Measurements from ENCODE around the gene TUBB6. TPM values are rescaled to one million over a fixed set of nuclear protein-coding genes. Genes with fewer than 3 reads are reported as not detected.

Gene TUBB6
- total RNA-seq, 1 experiment from 2014 or later, result 149 TPM

DNA sequence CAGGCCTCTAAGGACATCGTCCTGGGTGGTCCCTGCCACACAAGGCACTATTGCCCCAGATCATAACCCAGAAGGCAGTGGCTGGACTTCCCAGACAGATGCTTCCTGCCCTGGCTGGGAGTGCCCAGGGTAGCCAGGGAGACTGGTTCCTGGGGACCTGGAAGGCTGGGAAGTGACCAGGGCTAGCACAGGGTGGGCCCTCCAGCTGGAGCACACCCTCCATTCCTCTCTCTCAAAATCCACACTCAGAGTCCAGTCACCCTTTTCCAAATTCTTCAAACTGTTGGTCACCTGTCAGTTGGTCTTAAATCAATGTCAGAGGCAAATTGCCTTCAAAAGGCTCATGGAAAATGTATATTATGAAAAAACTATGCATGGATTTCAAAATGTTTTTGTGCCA lies 11.6 kb upstream of the TUBB6 start:
- POLR2A ChIA-PET, result no interaction called here
- H3K27me3 Mint-ChIP-seq (ENCODE audit: insufficient read depth, unreplicated experiment), result no peaks in the 10 kb centered on the region
- CTCF ChIA-PET, result no interaction called here
- H3K9me3 ChIP-seq, result no peaks in the 10 kb centered on the region
- no peak for DNase-seq
- no TSS peak for BruUV-seq (replicated peaks)
- no peaks in the 10 kb centered on the region for H3K4me1 Mint-ChIP-seq (ENCODE audit: low read depth, unreplicated experiment)
- TF ChIP-seq, protein P1, sequence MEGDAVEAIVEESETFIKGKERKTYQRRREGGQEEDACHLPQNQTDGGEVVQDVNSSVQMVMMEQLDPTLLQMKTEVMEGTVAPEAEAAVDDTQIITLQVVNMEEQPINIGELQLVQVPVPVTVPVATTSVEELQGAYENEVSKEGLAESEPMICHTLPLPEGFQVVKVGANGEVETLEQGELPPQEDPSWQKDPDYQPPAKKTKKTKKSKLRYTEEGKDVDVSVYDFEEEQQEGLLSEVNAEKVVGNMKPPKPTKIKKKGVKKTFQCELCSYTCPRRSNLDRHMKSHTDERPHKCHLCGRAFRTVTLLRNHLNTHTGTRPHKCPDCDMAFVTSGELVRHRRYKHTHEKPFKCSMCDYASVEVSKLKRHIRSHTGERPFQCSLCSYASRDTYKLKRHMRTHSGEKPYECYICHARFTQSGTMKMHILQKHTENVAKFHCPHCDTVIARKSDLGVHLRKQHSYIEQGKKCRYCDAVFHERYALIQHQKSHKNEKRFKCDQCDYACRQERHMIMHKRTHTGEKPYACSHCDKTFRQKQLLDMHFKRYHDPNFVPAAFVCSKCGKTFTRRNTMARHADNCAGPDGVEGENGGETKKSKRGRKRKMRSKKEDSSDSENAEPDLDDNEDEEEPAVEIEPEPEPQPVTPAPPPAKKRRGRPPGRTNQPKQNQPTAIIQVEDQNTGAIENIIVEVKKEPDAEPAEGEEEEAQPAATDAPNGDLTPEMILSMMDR (IDR thresholded peaks at IDR 0.05; ENCODE audit: insufficient read depth in 1 of 2, low read depth in 1 of 2, low read length in 1 of 2, severe bottlenecking in 1 of 2, unreplicated experiment in 1 of 2), result no peak
- intact Hi-C loops (cut with micrococcal nuclease; ENCODE audit: unreplicated experiment), result no loop called here
- no peaks in the 10 kb centered on the region for H3K9me3 Mint-ChIP-seq (ENCODE audit: unreplicated experiment)
- H3K27ac Mint-ChIP-seq (ENCODE audit: unreplicated experiment), result no peak overlapping the region
- no peaks in the 10 kb centered on the region for H3K36me3 ChIP-seq (ENCODE audit: control insufficient read depth, insufficient read depth, low read length)
- no peaks in the 10 kb centered on the region for H3K4me1 ChIP-seq
- no peaks in the 10 kb centered on the region for H3K27me3 ChIP-seq (replicated peaks; ENCODE audit: control insufficient read depth, insufficient read depth, low read length)
- no peak overlapping the region for H3K4me3 Mint-ChIP-seq (ENCODE audit: unreplicated experiment)
- H3K4me3 ChIP-seq (ENCODE audit: low read depth, low read length), result no peak overlapping the region
- H3K36me3 Mint-ChIP-seq (ENCODE audit: insufficient read depth, unreplicated experiment), result no peaks in the 10 kb centered on the region

DNA sequence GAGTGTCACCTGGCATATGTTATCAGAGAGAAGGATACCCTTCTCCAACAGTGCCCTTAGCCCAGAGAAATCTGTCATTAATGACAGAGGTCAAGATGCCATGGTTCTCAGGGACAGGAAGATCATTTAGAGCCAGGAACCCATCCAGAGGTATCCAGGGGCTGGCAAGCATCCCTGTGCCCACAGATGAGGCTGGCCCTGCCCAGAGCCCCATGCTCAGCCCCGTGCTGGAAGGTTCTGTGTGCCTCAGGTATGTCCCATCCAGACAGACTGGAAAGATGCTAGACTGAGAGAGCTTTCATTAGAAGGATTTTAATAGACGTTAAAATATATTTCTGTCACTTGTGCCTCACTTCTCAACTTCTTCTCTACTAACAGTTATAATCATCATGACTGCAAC lies 8.2 kb upstream of the TUBB6 start:
- ChIA-PET CTCF (no interaction called here), POLR2A (no interaction called here)
- Histone ChIP-seq H3K27me3 (replicated peaks; ENCODE audit: control insufficient read depth, insufficient read depth, low read length) (no peaks in the 10 kb centered on the region), H3K4me3 (ENCODE audit: low read depth, low read length) (no peak overlapping the region), H3K36me3 (ENCODE audit: control insufficient read depth, insufficient read depth, low read length) (no peaks in the 10 kb centered on the region), H3K4me1 (peaks cover 10% of the 10 kb centered on the region), H3K9me3 (no peaks in the 10 kb centered on the region)
- no peak overlapping the region for H3K27ac Mint-ChIP-seq (ENCODE audit: unreplicated experiment)
- H3K4me1 Mint-ChIP-seq (ENCODE audit: low read depth, unreplicated experiment), result no peaks in the 10 kb centered on the region
- intact Hi-C loops (cut with micrococcal nuclease; ENCODE audit: unreplicated experiment), result no loop called here
- BruUV-seq (replicated peaks), result no TSS peak
- H3K4me3 Mint-ChIP-seq (ENCODE audit: unreplicated experiment), result no peak overlapping the region
- no peaks in the 10 kb centered on the region for H3K36me3 Mint-ChIP-seq (ENCODE audit: insufficient read depth, unreplicated experiment)
- TF ChIP-seq, protein P1 (IDR thresholded peaks at IDR 0.05; ENCODE audit: insufficient read depth in 1 of 2, low read depth in 1 of 2, low read length in 1 of 2, severe bottlenecking in 1 of 2, unreplicated experiment in 1 of 2), result no peak
- DNase-seq, result no peak
- no peaks in the 10 kb centered on the region for H3K27me3 Mint-ChIP-seq (ENCODE audit: insufficient read depth, unreplicated experiment)
- H3K9me3 Mint-ChIP-seq (ENCODE audit: unreplicated experiment), result no peaks in the 10 kb centered on the region

DNA sequence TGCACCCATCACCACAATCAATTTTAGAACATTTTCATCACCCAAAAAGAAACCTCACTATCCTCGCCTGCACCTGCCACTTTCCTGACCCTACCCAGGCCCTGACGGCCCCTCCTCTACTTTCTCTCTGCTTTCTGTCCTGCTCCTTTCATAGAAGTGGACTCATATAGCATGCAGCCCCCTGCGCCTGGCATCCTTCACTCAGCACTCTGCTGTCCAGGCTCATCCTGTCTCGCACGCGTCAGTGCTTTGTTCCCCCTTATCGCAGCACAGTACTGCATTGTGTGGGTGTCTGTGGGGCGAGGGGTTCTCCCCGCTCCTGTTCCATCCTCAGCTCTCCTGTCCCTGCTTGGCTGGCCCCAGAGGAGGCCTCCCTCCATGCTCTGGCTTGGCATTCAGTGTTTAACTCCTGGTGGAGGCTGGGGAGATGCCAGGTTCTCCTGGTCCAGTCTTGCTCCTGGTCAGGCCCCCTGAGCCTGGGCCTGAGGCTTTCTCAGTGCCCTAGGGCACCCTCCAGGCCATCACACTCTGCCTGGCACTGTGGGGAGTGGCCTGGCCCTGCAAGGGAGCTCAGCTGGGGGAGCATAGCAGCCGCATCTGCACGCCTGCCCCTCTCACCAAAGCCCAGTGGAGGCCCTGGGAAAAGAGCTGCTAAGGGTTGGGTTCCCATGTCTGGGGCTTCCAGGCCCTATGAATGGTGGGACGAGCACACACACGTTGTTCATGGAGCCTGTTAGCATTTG lies 6.6 kb upstream of the TUBB6 start:
- TF ChIP-seq, protein P1 (IDR thresholded peaks at IDR 0.05; ENCODE audit: insufficient read depth in 1 of 2, low read depth in 1 of 2, low read length in 1 of 2, severe bottlenecking in 1 of 2, unreplicated experiment in 1 of 2), result no peak
- ChIA-PET POLR2A (no interaction called here), CTCF (no interaction called here)
- Mint-ChIP-seq H3K4me1 (ENCODE audit: low read depth, unreplicated experiment) (peaks cover 5% of the 10 kb centered on the region), H3K36me3 (ENCODE audit: insufficient read depth, unreplicated experiment) (no peaks in the 10 kb centered on the region), H3K9me3 (ENCODE audit: unreplicated experiment) (no peaks in the 10 kb centered on the region), H3K27me3 (ENCODE audit: insufficient read depth, unreplicated experiment) (no peaks in the 10 kb centered on the region), H3K4me3 (ENCODE audit: unreplicated experiment) (no peak overlapping the region), H3K27ac (ENCODE audit: unreplicated experiment) (no peak overlapping the region)
- no TSS peak for BruUV-seq (replicated peaks)
- intact Hi-C loops (cut with micrococcal nuclease; ENCODE audit: unreplicated experiment), result no loop called here
- H3K4me3 ChIP-seq (ENCODE audit: low read depth, low read length), result no peak overlapping the region
- H3K27me3 ChIP-seq (replicated peaks; ENCODE audit: control insufficient read depth, insufficient read depth, low read length), result no peaks in the 10 kb centered on the region
- no peaks in the 10 kb centered on the region for H3K36me3 ChIP-seq (ENCODE audit: control insufficient read depth, insufficient read depth, low read length)
- H3K4me1 ChIP-seq, result peaks cover 18% of the 10 kb centered on the region
- H3K9me3 ChIP-seq, result no peaks in the 10 kb centered on the region
- no peak for DNase-seq
